Psoas muscle (tissue), 8 donors: ENCODE results near the gene FANK1. TPM values are rescaled to one million over a fixed set of nuclear protein-coding genes. Genes with fewer than 3 reads are reported as not detected.
"Not testable (repeated sequence)": the region's sequence is repeated elsewhere in the genome, so short reads cannot be mapped to it uniquely, and the experiment has no call there.

Experiments used
- ATAC-seq, 4 donors: fragments of 200-7000 bp; cut with Tn5 transposase; one replicate each; pipeline ENCODE4 v1.9.1; 2020; ENCODE audit warnings: moderate library complexity in 3 of 4, mild to moderate bottlenecking in 2 of 4
- DNase-seq, 2 donors: peaks; one replicate each; pipeline ENCODE4 v3.0.0-alpha.2; 2020
- H3K27ac ChIP-seq: fragments of 200-600 bp; one replicate; pipeline ENCODE4 v1.8.0; 2022
- H3K27me3 ChIP-seq, 3 donors: fragments of 200-600 bp in 1 of 3; one replicate each; pipeline versions ENCODE4 v1.6.1 to v1.8.0; 2013 to 2022; ENCODE audit warnings: low read length in 2 of 3, mild to moderate bottlenecking in 2 of 3, moderate library complexity in 1 of 3; ENCODE audit not compliant: insufficient read depth in 3 of 3
- H3K36me3 ChIP-seq, 2 donors: fragments of 200-600 bp in 1 of 2; one replicate each; pipeline versions ENCODE4 v1.6.1 to v1.8.0; 2013 to 2022; ENCODE audit warnings: low read depth in 1 of 2, mild to moderate bottlenecking in 1 of 2, moderate library complexity in 1 of 2; ENCODE audit not compliant: insufficient read depth in 1 of 2
- H3K4me1 ChIP-seq: fragments of 200-600 bp; one replicate; pipeline ENCODE4 v1.8.0; 2022
- H3K4me3 ChIP-seq: fragments of 200-600 bp; one replicate; pipeline ENCODE4 v1.8.0; 2022; ENCODE audit warnings: mild to moderate bottlenecking
- H3K9me3 ChIP-seq: fragments of 200-600 bp; one replicate; pipeline ENCODE4 v1.8.0; 2022
- CTCF ChIP-seq: fragments of 200-600 bp; IDR thresholded peaks from one replicate; pipeline ENCODE4 v1.8.0; 2022; ENCODE audit warnings: antibody characterized with exemption
- WGBS, 3 donors: extraction: QIAGEN DNeasy Blood & Tissue Kit; methylation state at CpG; one replicate each; pipeline versions ENCODE4 v1.1.6 to v1.1.7; 2013; 5-methylcytosine and 5-hydroxymethylcytosine counted together
- intact Hi-C, 2 donors: fragments of 100-400 bp; cut with DNase I; formaldehyde crosslinking; loops; one replicate each; pipeline versions ENCODE4 v1.11.0 to v1.14.2; 2022
- polyA plus RNA-seq, 3 donors: library from polyadenylated mRNA; stranded (reverse); fragments of 200-250 nt; gene quantifications; one replicate each; pipeline ENCODE4 v1.2.3, GENCODE V29; 2013
- total RNA-seq, 4 donors: library from RNA; stranded (reverse); fragmentation: NEBNext Ultra II Directional in 2 of 4; extraction: Animal tissue kit (Norgen Biotek cat#: 25700) in 2 of 4; gene quantifications; one replicate each; pipeline versions ENCODE4 v1.2.1 to v1.2.4, GENCODE V29; 2021 to 2023
- donor health status: healthy with polysubstance abuse.
- donor health status: DM: no; HTN: no; CAD: no; lungs with moderate emphysema.
- donor health status: Bipolar disorder and iron deficiency.
- donor health status: healthy.
- donor health status: DM: yes; HTN: yes; CAD: no.
- donor health status: DM: no; HTN: no; CAD: no.
- donor health status: DM: no; HTN: no; CAD: no.
- donor health status: DM: yes; HTN: yes; CAD: no.

The FANK1 gene
- total and polyA plus RNA-seq, 7 donors: 0.23 to 0.49 (median 0.29) TPM; not detected in 3

GRCh38 chr10:125916977-125917376 is 20.6 kb downstream of the FANK1 start:
- no peak for TF ChIP-seq CTCF
- 59 to 65% (median 62%) methylated on average over 3 of the region's 3 CpGs for WGBS, 3 donors

GRCh38 chr10:125917704-125918361 is 21.5 kb downstream of the FANK1 start:
- intact Hi-C loops, H3K4me1 ChIP-seq, H3K27ac ChIP-seq, H3K27me3 ChIP-seq, H3K4me3 ChIP-seq, H3K36me3 ChIP-seq, DNase-seq, H3K9me3 ChIP-seq, ATAC-seq: not testable (repeated sequence)
- 86 to 88% (median 87%) methylated on average over 8 of the region's 8 CpGs for WGBS, 3 donors

More at GRCh38 chr10:125916977-125917376, 20.6 kb downstream of the FANK1 start:
- intact Hi-C loops: no loop called here
- DNase-seq (no peak), ATAC-seq (no peak)
- no peaks in the 10 kb centered on the region for H3K9me3 ChIP-seq
- no peaks in the 10 kb centered on the region for H3K27me3 ChIP-seq
- H3K4me1 ChIP-seq: no peaks in the 10 kb centered on the region
- H3K27ac ChIP-seq: no peak overlapping the region
- H3K4me3 ChIP-seq: no peak overlapping the region
- no peaks in the 10 kb centered on the region for H3K36me3 ChIP-seq

- H3K27me3 ChIP-seq, DNase-seq, H3K36me3 ChIP-seq, ATAC-seq, H3K9me3 ChIP-seq, H3K4me3 ChIP-seq, H3K27ac ChIP-seq, H3K4me1 ChIP-seq, intact Hi-C loops: not testable (repeated sequence)
- 86 to 100% (median 89%) methylated on average over 2 of the region's 2 CpGs for WGBS, 3 donors
Observed at GRCh38 chr10:125921643-125922306, 25.4 kb downstream of the FANK1 start.

GRCh38 chr10:125925262-125925834 is 29.0 kb downstream of the FANK1 start:
- no peak for ATAC-seq
- WGBS, 3 donors: 71 to 77% (median 75%) methylated on average over 5 of the region's 5 CpGs
- intact Hi-C loops: no loop called here
- Histone ChIP-seq H3K4me1 (no peaks in the 10 kb centered on the region), H3K27me3 (peaks cover 0 to 2% (median 0%) of the 10 kb centered on the region in 3 donors), H3K36me3 (no peaks in the 10 kb centered on the region), H3K9me3 (no peaks in the 10 kb centered on the region), H3K4me3 (no peak overlapping the region), H3K27ac (no peak overlapping the region)
- TF ChIP-seq CTCF: no peak
- no peak for DNase-seq

- H3K4me3 ChIP-seq: no peak overlapping the region
- no peaks in the 10 kb centered on the region for H3K4me1 ChIP-seq
- intact Hi-C loops: no loop called here
- no peaks in the 10 kb centered on the region for H3K9me3 ChIP-seq
- H3K36me3 ChIP-seq: no peaks in the 10 kb centered on the region
- WGBS, 3 donors: 55 to 59% (median 57%) methylated on average over 5 of the region's 5 CpGs
- no peak for ATAC-seq
- TF ChIP-seq CTCF: no peak
- no peak for DNase-seq
- no peak overlapping the region for H3K27ac ChIP-seq
- peaks cover 0 to 2% (median 0%) of the 10 kb centered on the region in 3 donors for H3K27me3 ChIP-seq
Observed at GRCh38 chr10:125926247-125926646, 29.9 kb downstream of the FANK1 start.

- H3K9me3 ChIP-seq, H3K27ac ChIP-seq, H3K4me3 ChIP-seq, DNase-seq, intact Hi-C loops, H3K27me3 ChIP-seq, H3K36me3 ChIP-seq, H3K4me1 ChIP-seq, ATAC-seq: not testable (repeated sequence)
- 75 to 87% (median 86%) methylated on average over 5 of the region's 5 CpGs for WGBS, 3 donors
Observed at GRCh38 chr10:125927265-125927664, 30.9 kb downstream of the FANK1 start.
